ENCODE data around the gene FBXO22.

FBXO22 gene

DNA sequence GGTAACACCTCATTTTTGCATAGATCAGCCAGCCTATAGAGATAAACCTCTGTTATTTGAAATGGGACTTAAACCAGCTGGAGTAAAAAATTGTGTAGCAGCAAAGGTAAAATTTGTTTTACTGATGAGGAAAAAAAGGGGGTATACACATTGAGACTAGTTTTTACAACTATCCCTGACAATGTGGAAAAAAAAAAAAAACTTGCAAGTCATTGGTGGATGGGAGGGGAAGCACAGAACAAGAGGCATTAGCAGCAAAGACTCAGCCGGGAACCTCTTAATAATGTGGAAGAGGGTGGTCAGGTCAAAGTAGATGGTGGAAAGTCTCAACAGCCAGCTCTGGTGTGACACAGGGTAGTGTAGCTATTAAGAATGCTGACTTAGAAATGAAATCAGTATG, 14.5 kb downstream of the FBXO22 start:
- no peak for DNase-seq (ENCODE audit: low read depth, low spot score)

DNA sequence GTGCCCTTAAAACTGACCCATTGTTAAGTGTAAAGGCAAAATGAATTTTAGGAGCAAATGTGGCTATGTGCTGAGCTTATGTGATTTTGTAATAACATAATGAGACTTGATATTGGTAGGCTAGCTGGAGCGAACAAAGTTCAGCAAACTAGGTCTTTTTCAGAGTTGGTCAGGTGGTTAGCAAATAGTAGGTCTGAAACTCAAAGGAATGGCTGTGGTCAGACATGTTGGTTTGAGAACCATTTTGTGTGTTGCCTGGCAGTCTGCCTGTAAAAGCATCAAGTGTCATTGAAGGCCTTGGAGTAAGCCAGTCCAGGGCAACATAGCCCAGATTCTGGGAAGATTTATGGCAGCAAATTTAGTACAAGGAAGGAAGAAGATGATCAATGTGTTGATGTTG, 16.4 kb downstream of the FBXO22 start:
- DNase-seq (ENCODE audit: low read depth, low spot score): no peak

DNA sequence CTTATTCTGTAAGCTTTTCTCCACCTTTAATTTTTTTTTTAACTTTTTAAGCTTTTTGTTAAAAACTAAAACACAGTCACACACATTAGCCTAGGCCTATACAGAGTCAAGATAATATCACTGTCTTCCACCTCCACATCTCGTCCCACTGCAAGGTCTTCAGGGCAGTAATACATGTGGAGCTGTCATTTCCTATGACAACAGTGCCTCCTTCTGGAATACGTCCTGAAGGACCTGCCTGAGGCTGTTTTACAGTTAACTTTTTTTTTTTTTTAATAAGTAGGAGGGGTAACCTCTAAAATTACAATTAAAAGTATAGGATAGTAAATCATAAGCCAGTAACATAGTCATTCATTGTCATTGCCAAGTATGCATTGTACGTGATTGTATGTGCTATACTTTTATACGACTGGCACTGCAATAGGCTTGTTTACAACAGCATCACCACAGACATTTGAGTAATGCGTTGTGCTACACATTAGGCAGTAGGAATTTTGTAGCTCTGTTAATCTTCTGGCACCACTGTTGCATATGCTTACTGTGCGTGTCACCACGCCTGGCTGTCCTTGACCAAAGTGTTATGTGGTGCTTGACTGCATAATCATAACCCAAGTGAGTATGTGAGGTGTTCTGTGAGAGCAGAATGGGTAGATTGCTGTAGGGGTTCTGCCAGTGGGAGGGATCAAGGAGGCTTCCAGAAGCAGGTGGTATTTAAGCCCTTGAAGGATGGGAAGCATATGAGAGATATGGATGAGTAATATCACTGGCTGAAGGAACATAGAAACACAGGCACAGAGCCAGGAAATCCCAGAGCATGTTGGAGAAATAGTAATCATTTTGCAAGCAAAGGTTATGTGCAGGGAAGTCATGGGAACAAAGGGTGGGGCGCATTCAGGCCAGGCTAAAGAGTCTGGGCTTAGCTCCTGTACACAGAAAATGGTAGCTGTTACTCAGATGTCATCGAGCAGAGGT, 18.3 kb downstream of the FBXO22 start:
- no peak for DNase-seq (ENCODE audit: low read depth, low spot score)

DNA sequence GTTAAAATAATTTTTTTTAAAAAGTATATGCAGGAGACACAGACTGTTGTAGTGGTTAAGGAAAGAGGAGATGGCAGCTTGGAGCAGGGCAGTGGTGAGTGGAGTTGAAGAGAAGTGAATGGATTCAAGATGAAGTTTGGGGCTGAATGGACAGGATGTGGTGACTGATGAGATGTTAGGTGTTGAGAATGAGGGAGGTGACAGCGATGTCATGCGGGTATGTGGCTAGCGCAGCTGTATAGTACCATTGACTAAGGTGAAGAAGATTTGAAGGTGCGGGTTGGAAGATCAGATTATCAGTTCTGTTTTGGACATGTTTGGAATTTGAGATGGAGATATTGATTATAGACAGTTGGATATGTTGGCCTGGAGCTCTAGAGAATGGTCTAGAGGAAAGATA, 20.1 kb downstream of the FBXO22 start:
- no peak for DNase-seq (ENCODE audit: low read depth, low spot score)

DNA sequence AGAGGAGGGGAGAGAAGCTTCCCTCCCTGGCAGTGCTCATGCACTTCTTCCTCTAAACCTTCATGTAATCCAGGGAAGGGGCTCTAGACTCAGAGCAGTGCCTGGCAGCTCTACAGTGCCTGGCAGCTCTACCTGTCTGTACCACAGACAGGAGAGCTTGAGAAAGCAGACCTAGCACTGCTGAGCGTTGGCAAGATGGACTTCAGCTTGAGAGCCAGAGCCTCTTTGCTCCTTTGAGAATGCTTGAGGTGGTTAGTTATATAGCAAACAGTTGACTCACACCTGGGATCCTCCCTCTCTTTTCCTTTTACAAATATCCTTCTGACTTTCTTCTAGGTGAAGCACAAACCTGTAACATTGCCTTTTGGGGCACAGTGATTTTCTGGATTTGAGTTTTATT, 20.9 kb downstream of the FBXO22 start:
- DNase-seq (ENCODE audit: low read depth, low spot score): no peak

DNA sequence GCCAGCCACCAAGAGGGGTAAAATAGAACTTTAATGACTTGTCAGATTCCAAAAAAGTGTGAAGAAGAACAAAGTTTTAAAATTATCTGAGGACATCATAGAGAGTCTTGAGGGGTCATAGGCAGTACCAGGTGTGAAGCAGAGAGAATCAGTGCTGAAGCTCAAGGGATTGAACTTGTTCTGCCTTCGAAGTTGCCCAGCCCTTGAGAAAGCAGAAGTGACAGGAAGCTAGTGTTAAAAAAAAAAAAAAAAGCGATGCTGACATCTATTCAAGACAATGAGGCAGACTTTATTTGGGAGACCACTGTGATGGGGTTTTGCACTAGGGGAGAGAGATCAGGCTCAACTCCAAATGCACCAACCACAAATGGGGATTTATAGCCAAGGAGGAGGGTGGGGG, 21.8 kb downstream of the FBXO22 start:
- no peak for DNase-seq (ENCODE audit: low read depth, low spot score)

DNA sequence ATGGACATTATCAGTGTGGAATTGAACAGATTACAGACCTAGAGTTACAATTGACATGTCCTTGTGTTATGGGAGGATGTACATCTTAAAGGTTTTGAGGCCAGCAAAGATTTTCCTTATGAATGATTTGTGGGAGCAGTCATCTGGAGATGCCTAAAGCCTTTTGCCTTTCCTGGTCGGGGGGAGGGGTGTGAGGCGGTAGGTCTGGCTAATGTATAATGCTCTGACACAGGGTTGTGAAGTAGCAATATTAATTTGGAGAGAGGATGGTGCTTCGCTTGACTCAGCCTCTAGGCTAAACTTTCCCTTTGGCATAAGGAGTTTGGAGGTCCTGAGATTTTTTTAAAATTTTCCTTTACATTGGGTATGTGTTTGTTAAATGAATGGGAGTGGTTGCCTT, 23.3 kb downstream of the FBXO22 start:
- DNase-seq (ENCODE audit: low read depth, low spot score): no peak

DNA sequence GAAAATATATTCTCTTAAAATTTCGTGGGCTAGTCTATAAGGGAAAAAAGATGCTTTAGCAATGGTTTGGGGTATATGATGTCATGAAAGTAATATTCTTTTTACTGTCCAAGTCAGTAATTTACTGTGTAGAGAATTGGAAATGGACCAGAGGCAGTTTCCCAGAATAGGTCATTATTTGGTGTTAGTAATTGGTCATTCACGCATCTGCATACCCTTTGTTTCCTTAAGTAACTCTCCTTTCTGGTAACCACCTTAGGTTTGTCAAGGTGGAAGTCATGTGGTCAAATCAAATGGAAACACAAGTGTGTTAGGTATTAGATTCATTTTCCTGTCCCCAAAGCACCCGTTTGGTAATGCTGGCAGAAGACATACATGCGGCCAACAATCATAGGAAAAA, 23.9 kb downstream of the FBXO22 start:
- no peak for DNase-seq (ENCODE audit: low read depth, low spot score)

DNA sequence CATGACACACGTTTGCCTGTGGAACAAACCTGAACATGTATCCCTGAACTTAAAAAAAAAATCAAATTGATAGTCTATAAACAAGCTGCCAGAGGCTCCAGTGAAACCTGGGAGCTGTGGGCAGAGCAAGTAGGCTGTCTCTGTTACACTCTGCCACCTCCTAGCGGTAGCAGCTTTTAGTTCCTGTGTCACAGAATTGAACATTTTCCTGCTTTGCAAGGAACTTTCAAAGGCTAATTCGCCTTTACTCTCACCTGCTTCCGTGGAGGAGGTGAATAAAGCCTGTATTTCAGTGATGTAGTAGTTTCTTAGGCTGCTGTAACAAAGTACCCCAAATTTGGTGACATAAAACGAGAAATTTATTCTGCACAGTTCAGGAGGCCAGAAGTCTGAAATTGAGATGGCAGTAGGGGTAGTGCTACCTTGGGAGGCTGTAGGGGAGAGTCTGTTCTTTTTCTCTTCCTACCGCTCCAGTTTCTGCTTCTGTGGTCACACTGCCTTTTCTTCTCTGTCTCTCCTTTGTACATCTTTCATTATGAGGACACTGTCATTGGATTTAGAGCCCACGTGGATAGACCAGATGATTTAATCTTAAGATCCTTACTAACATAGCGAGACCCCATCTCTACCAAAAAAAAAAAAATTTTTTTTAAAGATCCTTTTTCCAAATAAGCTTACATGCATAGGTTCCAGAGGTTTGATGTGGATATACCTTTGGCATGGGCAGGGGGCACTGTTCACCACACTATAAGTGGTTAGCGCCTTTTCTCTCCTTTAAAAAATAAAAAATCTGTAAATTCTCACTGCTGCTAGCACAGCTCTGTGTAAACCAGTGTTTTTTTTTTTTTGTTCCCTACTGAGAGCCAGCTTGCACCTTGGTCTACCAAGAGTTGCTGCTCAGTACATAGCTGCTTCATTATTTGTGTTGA, 25.3 kb downstream of the FBXO22 start:
- no peak for DNase-seq (ENCODE audit: low read depth, low spot score)

DNA sequence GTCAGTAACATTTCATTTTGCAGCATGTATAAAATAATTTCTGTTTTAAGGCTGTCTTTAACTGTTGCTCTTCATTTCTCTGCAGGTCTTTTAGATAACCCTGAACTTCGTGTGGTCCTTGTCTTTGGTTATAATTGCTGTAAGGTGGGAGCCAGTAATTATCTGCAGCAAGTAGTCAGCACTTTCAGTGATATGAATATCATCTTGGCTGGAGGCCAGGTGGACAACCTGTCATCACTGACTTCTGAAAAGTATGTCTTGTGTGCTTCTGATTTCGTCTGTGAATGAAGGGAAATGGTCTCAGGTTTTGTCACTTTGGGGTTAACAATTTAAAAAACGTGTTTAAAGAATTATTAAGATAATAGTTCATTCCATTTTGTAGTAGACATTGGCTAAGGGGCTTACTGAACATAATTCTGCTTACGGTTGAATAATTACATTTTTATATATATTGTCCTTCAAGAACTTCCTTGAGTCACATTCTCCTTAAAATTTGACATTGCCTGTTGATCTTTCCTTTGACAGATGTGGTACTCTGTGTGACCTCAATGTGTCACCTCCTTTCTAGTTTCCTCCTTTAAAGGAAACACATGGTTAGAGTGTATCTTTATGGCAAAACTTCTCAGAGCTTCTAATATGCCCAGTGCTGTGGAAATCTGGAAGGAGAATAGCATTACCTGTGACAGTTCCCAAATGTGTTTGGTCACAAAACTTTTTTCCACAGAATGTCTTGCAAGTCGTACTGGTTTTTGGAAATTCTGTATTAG, 26.3 kb downstream of the FBXO22 start:
- no peak for DNase-seq (ENCODE audit: low read depth, low spot score)

DNA sequence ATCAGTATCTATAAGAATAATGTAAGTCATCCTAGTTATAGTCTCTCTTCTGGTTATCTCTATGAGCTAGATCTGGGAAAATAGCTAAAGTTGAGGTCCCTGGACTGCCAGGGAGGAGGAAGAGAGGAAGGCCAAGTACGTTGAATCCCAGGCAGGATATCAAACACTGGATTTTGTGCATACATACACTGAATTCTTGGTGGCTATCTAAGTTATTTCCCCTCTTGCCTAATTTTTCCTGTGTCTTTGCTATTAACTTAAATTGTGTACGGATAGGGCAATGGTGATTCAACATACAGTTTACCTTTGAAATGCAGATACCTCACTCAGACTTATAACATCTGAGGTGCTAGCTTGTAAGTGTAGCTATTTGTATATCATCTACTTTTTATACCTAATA, 27.2 kb downstream of the FBXO22 start:
- DNase-seq (ENCODE audit: low read depth, low spot score): no peak

DNA sequence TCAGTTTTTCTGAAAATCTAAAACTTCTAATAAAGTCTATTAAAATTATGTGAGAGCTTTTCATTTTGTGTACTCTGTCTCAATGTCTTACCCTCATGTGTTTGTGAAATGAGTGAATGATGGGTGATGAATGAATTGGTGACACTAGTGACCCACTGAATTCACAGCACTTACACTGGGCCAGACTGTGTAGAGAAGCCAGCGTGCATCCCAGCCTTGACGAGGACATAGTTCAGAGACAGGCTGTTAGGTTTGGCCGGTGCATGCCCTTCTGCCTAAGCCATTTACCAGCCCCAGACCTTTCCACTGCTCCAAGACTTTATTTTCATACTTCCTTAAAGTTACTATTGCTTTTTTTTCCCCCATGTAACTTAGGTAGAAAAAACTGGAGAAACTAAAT, 38.8 kb downstream of the FBXO22 start:
- no peak for DNase-seq (ENCODE audit: low read depth, low spot score)

DNA sequence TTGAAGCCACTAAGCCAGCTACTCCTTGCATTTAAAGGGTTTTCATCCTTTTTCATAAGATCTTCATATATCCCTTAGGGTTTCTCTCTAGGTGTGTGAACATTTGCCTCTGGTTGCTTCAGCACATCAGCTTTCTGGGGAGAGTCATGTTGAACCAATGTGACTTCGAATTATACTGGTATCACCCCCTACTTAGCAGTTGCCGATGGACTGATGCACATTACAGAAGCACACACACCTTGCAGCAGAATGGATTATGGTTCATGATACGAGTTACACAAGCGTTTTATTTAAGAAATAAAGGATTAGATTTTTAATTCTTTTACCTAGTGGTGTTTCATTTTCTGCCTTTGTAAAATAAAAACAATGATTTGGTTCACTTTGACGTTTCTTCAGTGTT, 39.6 kb downstream of the FBXO22 start:
- no peak for DNase-seq (ENCODE audit: low read depth, low spot score)

DNA sequence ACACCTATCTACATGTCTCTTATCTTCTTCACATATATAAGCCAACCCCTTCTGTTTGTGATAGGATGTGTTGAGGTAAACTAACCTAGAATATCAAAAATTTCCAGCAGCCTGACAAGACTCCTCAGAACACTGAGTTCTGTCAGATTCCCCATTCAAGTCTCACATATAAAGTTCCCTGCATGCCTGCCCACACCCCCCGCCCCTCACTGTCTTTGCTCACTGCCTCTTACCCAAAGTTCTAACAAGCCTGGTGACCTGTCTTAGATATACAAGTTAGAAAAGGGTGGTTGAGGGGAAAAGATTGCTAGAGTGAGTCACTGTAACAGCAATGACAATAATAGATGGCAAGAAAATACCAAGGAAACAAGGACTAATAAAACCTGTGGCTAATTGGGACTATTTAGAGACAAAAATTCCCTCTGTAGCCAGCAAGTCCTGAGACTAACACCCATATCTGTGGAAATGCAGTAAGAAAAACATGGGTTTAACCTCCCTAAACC, 40.1 kb downstream of the FBXO22 start:
- no peak for DNase-seq (ENCODE audit: low read depth, low spot score)

DNA sequence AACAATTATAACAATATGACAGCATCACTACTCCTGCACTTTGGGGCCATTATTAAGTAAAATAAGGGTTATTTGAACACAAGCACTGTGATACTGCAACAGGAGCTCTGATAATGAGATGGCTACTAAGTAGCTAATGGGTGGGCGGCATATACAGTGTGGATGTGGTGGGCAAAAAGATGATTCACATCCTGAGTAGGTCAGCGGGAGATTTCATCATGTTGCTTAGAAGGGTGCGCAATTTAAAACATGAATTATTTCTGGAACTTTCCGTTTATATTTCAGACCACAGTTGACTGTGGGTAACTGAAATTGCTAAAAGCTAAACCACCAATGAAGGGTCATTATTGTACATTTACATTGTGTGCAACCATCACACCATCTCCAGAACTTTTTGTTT, 42.3 kb downstream of the FBXO22 start:
- DNase-seq (ENCODE audit: low read depth, low spot score): no peak

DNA sequence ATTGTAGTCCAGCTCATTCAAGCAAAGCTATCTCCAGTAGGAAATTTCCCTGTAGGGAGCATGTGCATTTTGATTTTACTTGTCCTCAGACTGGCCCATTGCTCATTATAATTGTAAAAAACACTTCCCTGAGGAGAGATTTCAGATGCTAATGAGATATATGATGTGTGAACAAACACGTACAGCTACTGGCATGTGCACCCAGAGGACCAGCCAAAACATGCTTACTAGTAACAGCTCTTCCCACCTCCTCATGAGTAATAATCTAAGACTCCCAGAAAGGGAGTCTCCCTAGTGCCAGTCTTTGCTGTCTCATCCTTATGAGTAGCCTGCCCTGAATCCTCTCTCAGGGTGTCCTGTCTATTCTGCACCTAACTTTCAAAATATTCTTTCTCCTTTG, 43.4 kb downstream of the FBXO22 start:
- DNase-seq (ENCODE audit: low read depth, low spot score): no peak

DNA sequence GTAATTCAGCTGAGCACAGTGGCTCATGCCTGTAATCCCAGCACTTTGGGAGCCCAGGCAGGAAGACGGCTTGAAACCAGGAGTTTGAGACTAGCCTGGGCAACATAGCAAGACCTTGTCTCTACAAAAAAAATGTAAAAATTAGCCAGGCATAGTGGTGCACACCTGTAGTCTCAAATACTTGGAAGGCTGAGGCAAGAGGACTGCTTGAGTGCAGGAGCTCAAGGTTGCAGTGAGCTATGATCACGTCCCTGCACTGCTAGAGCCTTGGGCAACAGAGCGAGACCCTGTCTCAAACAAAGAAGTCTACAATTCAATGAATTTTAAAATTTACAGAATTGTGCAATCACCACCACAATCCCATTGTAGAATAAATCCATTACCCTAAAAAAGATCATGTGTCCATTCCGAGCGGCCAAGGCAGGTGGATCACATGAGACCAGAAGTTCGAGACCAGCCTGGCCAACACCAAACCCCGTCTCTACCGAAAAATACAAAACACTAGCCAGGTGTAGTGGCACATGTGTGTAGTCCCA, 45.2 kb downstream of the FBXO22 start:
- no peak for DNase-seq (ENCODE audit: low read depth, low spot score)

DNA sequence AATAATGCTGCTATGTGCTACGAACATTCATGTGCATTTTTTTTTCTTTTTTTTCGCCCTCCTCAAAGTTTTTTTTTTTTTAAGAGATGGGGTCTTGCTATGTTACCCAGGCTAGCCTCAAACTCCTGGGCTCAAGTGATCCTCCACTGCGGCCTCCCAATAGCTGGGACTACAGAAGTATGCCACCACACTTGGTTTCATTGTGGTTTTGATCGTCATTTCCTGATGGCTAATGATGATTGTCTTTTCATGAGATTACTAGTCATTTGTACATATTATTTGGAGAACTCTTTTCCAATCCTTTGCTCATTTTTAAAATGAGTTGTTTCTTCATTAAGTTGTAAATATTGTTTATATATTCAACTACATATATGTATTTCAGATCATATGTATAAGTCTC, 48.8 kb downstream of the FBXO22 start:
- no peak for DNase-seq (ENCODE audit: low read depth, low spot score)

DNA sequence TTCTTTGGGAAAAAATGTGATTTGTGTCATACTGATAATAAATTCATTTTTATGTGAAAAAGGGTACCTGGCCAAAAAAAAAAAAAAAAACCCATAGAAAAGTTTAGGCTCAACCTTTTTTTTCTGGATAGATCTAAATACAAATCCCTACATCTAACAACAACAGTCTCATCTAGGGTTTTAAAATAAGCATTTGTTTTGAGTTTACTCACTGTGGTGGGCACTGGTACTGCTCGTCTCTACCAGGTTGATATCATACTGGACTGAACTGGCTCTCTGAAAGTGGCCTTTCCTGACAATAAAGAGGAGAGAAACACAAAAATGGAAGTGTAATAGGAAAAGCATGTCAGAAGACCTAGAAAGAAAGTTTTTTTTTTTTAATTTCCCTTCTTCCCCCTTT, 52.0 kb downstream of the FBXO22 start:
- DNase-seq (ENCODE audit: low read depth, low spot score): no peak

DNA sequence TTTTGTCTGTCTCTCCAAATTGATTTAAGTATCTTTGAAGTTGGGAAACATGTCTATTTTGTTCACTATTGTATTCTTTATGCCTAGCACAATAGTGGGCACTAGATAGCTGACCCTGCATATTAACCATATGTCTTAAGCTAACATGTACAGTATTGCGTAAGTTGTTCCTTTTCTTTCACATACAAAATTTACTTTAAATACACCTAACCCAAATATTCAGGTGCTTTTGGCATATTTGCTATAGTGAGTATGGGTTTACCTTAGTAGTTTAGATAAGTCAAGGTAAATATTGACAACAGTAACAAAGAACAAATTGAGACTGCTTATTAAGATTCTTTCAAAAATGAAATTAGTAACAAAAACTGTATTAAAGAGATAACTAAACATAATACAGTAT, 57.7 kb downstream of the FBXO22 start:
- DNase-seq (ENCODE audit: low read depth, low spot score): no peak

DNA sequence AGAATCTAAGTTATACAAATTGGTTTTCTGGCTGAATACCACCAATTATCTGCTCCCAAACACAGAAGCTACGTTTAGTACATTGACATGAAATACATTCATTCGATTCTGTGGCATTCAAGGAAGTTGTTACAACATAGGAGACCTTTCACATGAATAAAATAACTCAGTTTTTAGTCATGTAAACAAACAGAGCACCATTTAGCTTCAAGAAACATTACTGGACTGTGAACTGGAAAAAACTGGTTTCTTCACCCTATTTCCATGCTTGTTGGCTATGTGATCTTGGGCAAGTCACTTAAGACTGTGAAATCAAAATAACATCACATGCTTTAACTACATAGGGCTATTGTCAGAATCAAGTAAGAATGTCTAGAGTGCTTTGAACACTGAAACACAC, 62.4 kb downstream of the FBXO22 start:
- DNase-seq (ENCODE audit: low read depth, low spot score): no peak

All from smooth muscle cell of the brain vasculature (primary cell).